GM12892 (cell line): ENCODE measurements around the gene DRD1.
"Not testable (repeated sequence)": the region's sequence is repeated elsewhere in the genome, so short reads cannot be mapped to it uniquely, and the experiment has no call there.

Source experiments
- POLR2A ChIP-seq: IDR thresholded peaks from 2 replicates; pipeline ENCODE4 v1.6.1; 2011; ENCODE audit warnings: low read depth, low read length, control low read depth
- POLR2AphosphoS5 ChIP-seq: IDR thresholded peaks from 2 replicates; pipeline ENCODE4 v1.6.1; 2011; ENCODE audit warnings: low read depth, low read length, control low read depth

DNA sequence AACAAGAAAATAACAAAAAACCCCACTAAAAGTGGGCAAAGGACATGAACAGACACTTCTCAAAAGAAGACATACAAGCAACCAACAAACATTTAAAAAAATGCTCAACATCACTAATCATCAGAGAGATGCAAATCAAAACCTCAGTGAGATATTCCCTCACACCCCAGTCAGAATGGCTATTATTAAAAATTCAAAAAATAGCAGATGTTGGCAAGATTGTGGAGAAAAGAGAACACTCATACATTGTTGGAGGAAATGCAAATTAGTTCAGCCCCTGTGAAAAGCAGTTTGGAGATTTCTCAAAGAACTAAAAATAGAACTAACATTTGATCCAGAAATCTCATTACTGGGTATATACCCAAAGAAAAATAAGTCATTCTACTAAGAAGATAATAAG lies 19.4 kb downstream of the DRD1 start:
- TF ChIP-seq POLR2A, POLR2AphosphoS5: not testable (repeated sequence)
